Activated B cell treated with CpG ODN at 0.5 μM for 24 hours (primary cell): Measurements from ENCODE around the gene FNDC11. TPM values are rescaled to one million over a fixed set of nuclear protein-coding genes. Genes with fewer than 3 reads are reported as not detected.
"Not testable (repeated sequence)": the region's sequence is repeated elsewhere in the genome, so short reads cannot be mapped to it uniquely, and the experiment has no call there.

Experiments
- ATAC-seq: fragments of 200-7000 bp; cut with Tn5 transposase; one replicate; pipeline ENCODE4 v1.10.0; 2021; ENCODE audit warnings: low read depth, mild to moderate bottlenecking, moderate library complexity
- CTCF ChIA-PET: fragments of 350-600 bp; sonication (Branson Sonifier 250); formaldehyde crosslinking; loops from one replicate; lab custom pipeline; 2021; ENCODE audit warnings: antibody characterized with exemption; lab: Charles Lee
- POLR2A ChIA-PET: fragments of 350-600 bp; sonication (Branson Sonifier 250); formaldehyde crosslinking; loops from one replicate; lab custom pipeline; 2021; ENCODE audit warnings: antibody characterized with exemption; lab: Charles Lee
- DNase-seq: peaks from one replicate; pipeline ENCODE4 v3.0.0; 2022
- H3K27ac Mint-ChIP-seq: one replicate; pipeline ENCODE4 v1.8.0; 2020; ENCODE audit warnings: mixed read lengths
- H3K27me3 Mint-ChIP-seq: one replicate; pipeline ENCODE4 v1.8.0; 2021; ENCODE audit warnings: mixed read lengths
- H3K36me3 Mint-ChIP-seq: one replicate; pipeline ENCODE4 v1.8.0; 2021; ENCODE audit warnings: low read depth, mixed read lengths
- H3K4me1 Mint-ChIP-seq: one replicate; pipeline ENCODE4 v1.8.0; 2021; ENCODE audit warnings: mixed read lengths
- H3K4me3 Mint-ChIP-seq: one replicate; pipeline ENCODE4 v1.8.0; 2020; ENCODE audit warnings: mild to moderate bottlenecking, mixed read lengths
- H3K9me3 Mint-ChIP-seq: one replicate; pipeline ENCODE4 v1.8.0; 2020; ENCODE audit warnings: mixed read lengths
- CTCF ChIP-seq: fragments of 200-600 bp; IDR thresholded peaks from one replicate; pipeline ENCODE4 v1.8.0; 2022; ENCODE audit warnings: antibody characterized with exemption, mild to moderate bottlenecking
- intact Hi-C: fragments of 100-400 bp; cut with micrococcal nuclease; formaldehyde crosslinking; loops from one replicate; pipeline ENCODE4 v1.15.1; 2024
- total RNA-seq: library from RNA; stranded (reverse); gene quantifications from 2 replicates; pipeline ENCODE4 v1.2.3, GENCODE V29; 2022

The FNDC11 gene
- total RNA-seq, 1 donor from 2014 or later, result 0.78 TPM

GRCh38 chr20:63568170-63568981 is 14.4 kb downstream of the FNDC11 start:
- Mint-ChIP-seq H3K4me1 (peaks cover 31% of the 10 kb centered on the region), H3K9me3 (no peaks in the 10 kb centered on the region), H3K36me3 (peaks cover 8% of the 10 kb centered on the region), H3K27me3 (no peaks in the 10 kb centered on the region), H3K27ac (peak overlapping the region; percentile 75), H3K4me3 (peak overlapping the region; percentile 68)
- CTCF ChIA-PET, result interaction anchor here (0.7 to 1.6 kb wide), 3 partner anchors 16 to 411 kb away, joined by 3 to 6 read pairs (median 3); partner anchors contain the start of genes PTK6 and SAMD10
- TF ChIP-seq CTCF, result no peak
- peak; percentile 4 for ATAC-seq
- POLR2A ChIA-PET, result interaction anchor here (0.9 to 3.9 kb wide), 11 partner anchors 14 to 591 kb away, joined by 3 to 23 read pairs (median 11); partner anchors contain the start of genes FNDC11, GMEB2, PPDPF and PTK6
- intact Hi-C loops, result loop anchor here (5.0 kb wide), 1 partner anchor 59 kb away; the partner anchor contains the start of gene GMEB2
- DNase-seq, result no peak

GRCh38 chr20:63568986-63569949 is 15.3 kb downstream of the FNDC11 start:
- CTCF ChIA-PET, result no interaction called here
- ATAC-seq (no peak), DNase-seq (no peak)
- intact Hi-C loops, result loop anchor here (5.0 kb wide), 1 partner anchor 58 kb away; the partner anchor contains the start of gene GMEB2
- Mint-ChIP-seq H3K27me3 (no peaks in the 10 kb centered on the region), H3K27ac (no peak overlapping the region), H3K9me3 (no peaks in the 10 kb centered on the region), H3K4me1 (peaks cover 32% of the 10 kb centered on the region), H3K4me3 (peak overlapping the region; percentile 35), H3K36me3 (peaks cover 6% of the 10 kb centered on the region)
- POLR2A ChIA-PET, result interaction anchor here (0.5 to 3.9 kb wide), 7 partner anchors 17 to 296 kb away, joined by 3 to 23 read pairs (median 13); partner anchors contain the start of genes PPDPF, PTK6 and TPD52L2
- TF ChIP-seq CTCF, result no peak

- ATAC-seq, result no peak
- Mint-ChIP-seq H3K27me3 (no peaks in the 10 kb centered on the region), H3K27ac (no peak overlapping the region), H3K36me3 (peaks cover 5% of the 10 kb centered on the region), H3K4me3 (no peak overlapping the region), H3K4me1 (peaks cover 34% of the 10 kb centered on the region), H3K9me3 (no peaks in the 10 kb centered on the region)
- CTCF ChIA-PET, result no interaction called here
- TF ChIP-seq CTCF, result no peak
- POLR2A ChIA-PET, result no interaction called here
- intact Hi-C loops, result no loop called here
- DNase-seq, result no peak
Observed at GRCh38 chr20:63570281-63571086, 16.5 kb downstream of the FNDC11 start.

- H3K27ac Mint-ChIP-seq, H3K4me3 Mint-ChIP-seq, DNase-seq, ATAC-seq, CTCF ChIA-PET, H3K9me3 Mint-ChIP-seq, H3K36me3 Mint-ChIP-seq, H3K27me3 Mint-ChIP-seq, intact Hi-C loops: not testable (repeated sequence)
- H3K4me1 Mint-ChIP-seq, result peaks cover 34% of the 10 kb centered on the region
- POLR2A ChIA-PET, result interaction anchor here (0.6 kb wide), 1 partner anchor 412 kb away, joined by 3 read pairs; no protein-coding TSS in a partner anchor
Observed at GRCh38 chr20:63571087-63571478, 17.1 kb downstream of the FNDC11 start.
